B cell (primary cell): ENCODE data around the gene NKAIN2. TPM values are rescaled to one million over a fixed set of nuclear protein-coding genes. Genes with fewer than 3 reads are reported as not detected.

Experiments used
- ATAC-seq: fragments of 200-7000 bp; cut with Tn5 transposase; one replicate; pipeline ENCODE4 v1.10.0; 2021; ENCODE audit warnings: low read depth, mild to moderate bottlenecking, moderate number of reproducible peaks, moderate library complexity
- CTCF ChIA-PET: fragments of 350-600 bp; sonication (Branson Sonifier 250); formaldehyde crosslinking; loops from one replicate; lab custom pipeline; 2021; ENCODE audit warnings: antibody characterized with exemption, inconsistent platforms; lab: Charles Lee
- POLR2A ChIA-PET: fragments of 350-600 bp; sonication (Branson Sonifier 250); formaldehyde crosslinking; loops from one replicate; lab custom pipeline; 2021; ENCODE audit warnings: antibody characterized with exemption; lab: Charles Lee
- DNase-seq: peaks from one replicate; pipeline ENCODE4 v3.0.0; 2013
- H2AFZ ChIP-seq: 2 replicates; pipeline ENCODE4 v1.6.1; 2012; ENCODE audit warnings: mild to moderate bottlenecking, low read depth, low read length; ENCODE audit not compliant: insufficient read depth, poor library complexity, severe bottlenecking
- H3K27ac ChIP-seq, 2 donors: 1 replicate in 1 of 2; 2 replicates in 1 of 2; pipeline ENCODE4 v1.5.1; 2012 to 2013; ENCODE audit warnings: low read length in 2 of 2, mild to moderate bottlenecking in 2 of 2, moderate library complexity in 1 of 2
- H3K27me3 ChIP-seq, 4 experiments: fragments of 200-600 bp in 1 of 4; sonication (generic) in 1 of 4; replicated peaks in 1 of 4; 1 replicate in 2 of 4; 2 replicates in 2 of 4; pipeline versions ENCODE4 v1.6.1 to v1.7.0; 2013 to 2016; ENCODE audit warnings: low read length in 3 of 4, mild to moderate bottlenecking in 2 of 4, mixed read lengths in 1 of 4, moderate library complexity in 1 of 4; ENCODE audit not compliant: insufficient read depth in 4 of 4, control insufficient read depth in 3 of 4; ENCODE audit errors: control extremely low read depth in 1 of 4
- H3K36me3 ChIP-seq, 2 experiments: replicated peaks in 1 of 2; 1 replicate in 1 of 2; 2 replicates in 1 of 2; pipeline versions ENCODE4 v1.6.1 to v1.7.1; 2013; ENCODE audit warnings: low read length in 1 of 2; ENCODE audit not compliant: insufficient read depth in 2 of 2, control insufficient read depth in 1 of 2; ENCODE audit errors: control extremely low read depth in 1 of 2, extremely low read depth in 1 of 2
- H3K4me1 ChIP-seq, 2 donors: fragments of 200-600 bp in 1 of 2; sonication (generic) in 1 of 2; 1 replicate in 1 of 2; 2 replicates in 1 of 2; pipeline versions ENCODE4 v1.5.1 to v1.6.1; 2013 to 2017; ENCODE audit warnings: low read length in 2 of 2; ENCODE audit not compliant: control insufficient read depth in 2 of 2, insufficient read depth in 2 of 2
- H3K4me2 ChIP-seq: replicated peaks from 2 replicates; pipeline ENCODE3; 2012; ENCODE audit warnings: mild to moderate bottlenecking, low read depth, low read length; ENCODE audit not compliant: poor library complexity, severe bottlenecking
- H3K4me3 ChIP-seq, 5 experiments: fragments of 200-600 bp in 1 of 5; sonication (generic) in 1 of 5; 1 replicate in 3 of 5; 2 replicates in 2 of 5; pipeline versions ENCODE4 v1.5.1 to v1.7.0; 2011 to 2016; ENCODE audit warnings: low read length in 4 of 5, mild to moderate bottlenecking in 4 of 5, low read depth in 2 of 5, control low read depth in 1 of 5, moderate library complexity in 1 of 5; ENCODE audit not compliant: insufficient read depth in 1 of 5; ENCODE audit errors: control extremely low read depth in 1 of 5, extremely low read depth in 1 of 5
- H3K79me2 ChIP-seq: fragments of 200-600 bp; sonication (generic); one replicate; pipeline ENCODE4 v1.6.0; 2016; ENCODE audit warnings: low read length; ENCODE audit not compliant: control insufficient read depth, insufficient read depth
- H3K9ac ChIP-seq: fragments of 200-600 bp; sonication (generic); 2 replicates; pipeline ENCODE4 v1.6.1; 2017; ENCODE audit warnings: mild to moderate bottlenecking, low read length, moderate library complexity
- H3K9me3 ChIP-seq, 3 donors: one replicate each; pipeline versions ENCODE4 v1.6.1 to v1.7.1; 2013; ENCODE audit warnings: low read length in 2 of 3; ENCODE audit not compliant: control insufficient read depth in 2 of 3, insufficient read depth in 1 of 3; ENCODE audit errors: control extremely low read depth in 1 of 3
- H4K20me1 ChIP-seq: 2 replicates; pipeline ENCODE4 v1.6.0; 2012; ENCODE audit warnings: mild to moderate bottlenecking, low read length; ENCODE audit not compliant: insufficient read depth, control insufficient read depth, poor library complexity, severe bottlenecking
- H3K27ac Mint-ChIP-seq: one replicate; pipeline ENCODE4 v1.8.0; 2021; ENCODE audit warnings: mixed read lengths
- H3K27me3 Mint-ChIP-seq: one replicate; pipeline ENCODE4 v1.8.0; 2021; ENCODE audit warnings: mixed read lengths
- H3K4me1 Mint-ChIP-seq: one replicate; pipeline ENCODE4 v1.8.0; 2021; ENCODE audit warnings: mixed read lengths
- H3K4me3 Mint-ChIP-seq: one replicate; pipeline ENCODE4 v1.8.0; 2021; ENCODE audit warnings: mixed read lengths
- H3K9me3 Mint-ChIP-seq: one replicate; pipeline ENCODE4 v1.8.0; 2022; ENCODE audit warnings: mixed read lengths; ENCODE audit not compliant: insufficient read depth
- EZH2 ChIP-seq: IDR thresholded peaks from 2 replicates; pipeline ENCODE4 v1.6.1; 2012; ENCODE audit warnings: borderline replicate concordance, low read depth, mild to moderate bottlenecking, moderate library complexity, low read length; ENCODE audit not compliant: insufficient read depth, poor library complexity, severe bottlenecking
- WGBS: methylation state at CpG from one replicate; pipeline ENCODE4 v1.1.5; 2013; ENCODE audit warnings: missing lambda C conversion rate; ENCODE audit not compliant: insufficient coverage; 5-methylcytosine and 5-hydroxymethylcytosine counted together
- intact Hi-C: fragments of 100-400 bp; cut with micrococcal nuclease; formaldehyde crosslinking; loops from one replicate; pipeline ENCODE4 v1.10.0; 2022
- polyA plus RNA-seq: library from polyadenylated mRNA; depleted of rRNA; stranded (reverse); fragments of >200 nt; gene quantifications from 2 replicates; pipeline ENCODE4 v1.2.3, GENCODE V29; 2012
- total RNA-seq, 2 donors: library from RNA; stranded (reverse); fragments of 120-200 nt in 1 of 2; gene quantifications; 1 replicate in 1 of 2; 2 replicates in 1 of 2; pipeline versions ENCODE4 v1.2.3 to v1.2.4, GENCODE V29; 2013 to 2022
- TF ChIP-seq, protein P1 (sequence below): fragments of 200-600 bp; IDR thresholded peaks from one replicate; pipeline ENCODE4 v1.8.0; 2022; ENCODE audit warnings: antibody characterized with exemption, mild to moderate bottlenecking

The NKAIN2 gene
- total and polyA plus RNA-seq, 2 donors (not counting 1 experiment from before 2014, with no cell fraction given), result not detected

DNA sequence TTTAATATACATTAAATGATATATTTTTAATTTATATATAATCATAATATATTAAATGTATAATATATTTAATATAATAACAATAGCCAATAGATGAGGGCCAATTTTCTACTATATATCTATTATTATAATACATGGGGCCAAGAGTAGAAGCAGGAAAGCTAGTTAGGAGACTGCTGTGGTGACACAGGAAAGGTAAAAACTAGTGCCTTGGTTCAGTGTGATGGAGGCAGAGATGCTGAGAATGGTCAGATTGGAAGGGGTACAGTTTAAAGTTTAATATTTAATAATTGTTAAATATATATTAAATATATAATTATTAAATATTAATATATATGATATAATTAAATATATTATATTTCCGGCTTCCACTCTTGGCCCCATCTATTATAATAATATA, 1055.7 kb downstream of the NKAIN2 start:
- ChIA-PET CTCF (no interaction called here), POLR2A (no interaction called here)
- H3K4me1 Mint-ChIP-seq, result no peaks in the 10 kb centered on the region
- H3K27me3 ChIP-seq, result no peaks in the 10 kb centered on the region
- no peak for TF ChIP-seq EZH2
- TF ChIP-seq, protein P1, sequence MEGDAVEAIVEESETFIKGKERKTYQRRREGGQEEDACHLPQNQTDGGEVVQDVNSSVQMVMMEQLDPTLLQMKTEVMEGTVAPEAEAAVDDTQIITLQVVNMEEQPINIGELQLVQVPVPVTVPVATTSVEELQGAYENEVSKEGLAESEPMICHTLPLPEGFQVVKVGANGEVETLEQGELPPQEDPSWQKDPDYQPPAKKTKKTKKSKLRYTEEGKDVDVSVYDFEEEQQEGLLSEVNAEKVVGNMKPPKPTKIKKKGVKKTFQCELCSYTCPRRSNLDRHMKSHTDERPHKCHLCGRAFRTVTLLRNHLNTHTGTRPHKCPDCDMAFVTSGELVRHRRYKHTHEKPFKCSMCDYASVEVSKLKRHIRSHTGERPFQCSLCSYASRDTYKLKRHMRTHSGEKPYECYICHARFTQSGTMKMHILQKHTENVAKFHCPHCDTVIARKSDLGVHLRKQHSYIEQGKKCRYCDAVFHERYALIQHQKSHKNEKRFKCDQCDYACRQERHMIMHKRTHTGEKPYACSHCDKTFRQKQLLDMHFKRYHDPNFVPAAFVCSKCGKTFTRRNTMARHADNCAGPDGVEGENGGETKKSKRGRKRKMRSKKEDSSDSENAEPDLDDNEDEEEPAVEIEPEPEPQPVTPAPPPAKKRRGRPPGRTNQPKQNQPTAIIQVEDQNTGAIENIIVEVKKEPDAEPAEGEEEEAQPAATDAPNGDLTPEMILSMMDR, result no peak
- H3K9me3 Mint-ChIP-seq, result no peaks in the 10 kb centered on the region
- intact Hi-C loops, result no loop called here
- H3K4me2 ChIP-seq, result no peak overlapping the region
- ATAC-seq, result no peak
- H4K20me1 ChIP-seq, result no peaks in the 10 kb centered on the region
- no peak overlapping the region for H2AFZ ChIP-seq
- H3K79me2 ChIP-seq, result no peaks in the 10 kb centered on the region
- H3K4me3 ChIP-seq, result no peak overlapping the region
- no peak overlapping the region for H3K27ac ChIP-seq
- no peak overlapping the region for H3K9ac ChIP-seq
- H3K27ac Mint-ChIP-seq, result no peak overlapping the region
- H3K4me3 Mint-ChIP-seq, result no peak overlapping the region
- H3K9me3 ChIP-seq, result no peaks in the 10 kb centered on the region
- H3K36me3 ChIP-seq, result no peaks in the 10 kb centered on the region
- no peaks in the 10 kb centered on the region for H3K4me1 ChIP-seq
- DNase-seq, result no peak
- no peaks in the 10 kb centered on the region for H3K27me3 Mint-ChIP-seq
- WGBS, result no CpG with 5 or more reads among the region's 1 CpG

DNA sequence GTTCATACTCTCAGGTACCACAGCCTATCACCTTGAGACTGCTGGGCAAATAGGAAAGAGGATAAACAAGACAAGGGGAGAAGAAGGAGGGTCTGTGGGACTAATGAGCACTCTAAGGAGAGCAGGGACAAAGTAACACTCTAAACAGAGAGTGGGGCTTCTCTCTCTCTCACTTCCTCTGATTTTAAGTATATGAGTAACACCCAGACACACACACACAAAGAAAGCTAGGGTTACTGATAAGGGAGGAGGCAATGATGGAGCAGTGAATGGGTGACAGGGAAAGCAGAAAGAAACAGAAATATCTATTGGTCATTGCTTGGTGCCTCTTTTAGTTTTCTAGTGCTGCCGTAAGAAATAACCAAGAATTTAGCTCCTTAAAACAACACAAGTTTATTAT, 1062.4 kb downstream of the NKAIN2 start:
- H3K79me2 ChIP-seq, result no peaks in the 10 kb centered on the region
- ChIA-PET POLR2A (no interaction called here), CTCF (no interaction called here)
- 86% methylated on average over 1 of the region's 1 CpG for WGBS
- H3K27ac ChIP-seq, result no peak overlapping the region
- DNase-seq (no peak), ATAC-seq (no peak)
- H3K4me1 Mint-ChIP-seq, result no peaks in the 10 kb centered on the region
- H3K9me3 Mint-ChIP-seq, result no peaks in the 10 kb centered on the region
- intact Hi-C loops, result no loop called here
- no peak overlapping the region for H3K4me3 ChIP-seq
- no peaks in the 10 kb centered on the region for H3K27me3 Mint-ChIP-seq
- H3K36me3 ChIP-seq, result no peaks in the 10 kb centered on the region
- no peak overlapping the region for H3K27ac Mint-ChIP-seq
- no peak overlapping the region for H3K4me2 ChIP-seq
- H3K27me3 ChIP-seq, result no peaks in the 10 kb centered on the region
- TF ChIP-seq, protein P1, result no peak
- H3K4me3 Mint-ChIP-seq, result no peak overlapping the region
- H3K4me1 ChIP-seq, result no peaks in the 10 kb centered on the region
- H3K9ac ChIP-seq, result no peak overlapping the region
- H3K9me3 ChIP-seq, result no peaks in the 10 kb centered on the region
- no peak overlapping the region for H2AFZ ChIP-seq
- H4K20me1 ChIP-seq, result no peaks in the 10 kb centered on the region
